ENCODE data around the gene PSME3.

PSME3 gene

GRCh38 chr17:42817866-42818265 is 15.3 kb upstream of the PSME3 start:
- no peak for DNase-seq (ENCODE audit: low spot score)

GRCh38 chr17:42818379-42818778 is 14.8 kb upstream of the PSME3 start:
- no peak for DNase-seq (ENCODE audit: low spot score)

GRCh38 chr17:42819939-42820535 is 13.2 kb upstream of the PSME3 start:
- DNase-seq (ENCODE audit: low spot score), result peak; percentile 83

GRCh38 chr17:42821176-42821575 is 12.0 kb upstream of the PSME3 start:
- DNase-seq (ENCODE audit: low spot score), result no peak

- DNase-seq (ENCODE audit: low spot score), result no peak
These were observed 5.7 kb upstream of the PSME3 start for GRCh38 chr17:42827472-42827871.

- DNase-seq (ENCODE audit: low spot score), result no peak
These were observed 2.2 kb upstream of the PSME3 start for GRCh38 chr17:42830971-42831370.

- no peak for DNase-seq (ENCODE audit: low spot score)
These were observed 824 bp upstream of the PSME3 start for GRCh38 chr17:42832213-42832933.

- no peak for DNase-seq (ENCODE audit: low spot score)
These were observed 698 bp downstream of the PSME3 start for GRCh38 chr17:42833767-42834422.

- no peak for DNase-seq (ENCODE audit: low spot score)
These were observed 2.5 kb downstream of the PSME3 start for GRCh38 chr17:42835732-42836131.

- DNase-seq (ENCODE audit: low spot score), result no peak
These were observed 8.9 kb downstream of the PSME3 start for GRCh38 chr17:42841975-42842685.

- DNase-seq (ENCODE audit: low spot score), result no peak
These were observed 10.2 kb downstream of the PSME3 start for GRCh38 chr17:42843358-42843934.

- DNase-seq (ENCODE audit: low spot score), result no peak
These were observed 11.1 kb downstream of the PSME3 start, which contains the start of gene AOC2 for GRCh38 chr17:42844271-42844670. TSS of gene AOC2 (plus strand) at chr17:42844580. CDS start at chr17:42844627, 47 bp downstream.

GRCh38 chr17:42844761-42845555 is 11.8 kb downstream of the PSME3 start:
- DNase-seq (ENCODE audit: low spot score), result no peak

- no peak for DNase-seq (ENCODE audit: low spot score)
These were observed 12.3 kb downstream of the PSME3 start for GRCh38 chr17:42845556-42845917.

GRCh38 chr17:42845918-42846593 is 12.9 kb downstream of the PSME3 start:
- DNase-seq (ENCODE audit: low spot score), result no peak

GRCh38 chr17:42846594-42847280 is 13.5 kb downstream of the PSME3 start:
- no peak for DNase-seq (ENCODE audit: low spot score)

GRCh38 chr17:42848093-42848492 is 14.9 kb downstream of the PSME3 start:
- DNase-seq (ENCODE audit: low spot score), result no peak

GRCh38 chr17:42849031-42849430 is 15.8 kb downstream of the PSME3 start:
- no peak for DNase-seq (ENCODE audit: low spot score)

- DNase-seq (ENCODE audit: low spot score), result no peak
These were observed 16.4 kb downstream of the PSME3 start for GRCh38 chr17:42849451-42850181.

GRCh38 chr17:42850954-42851353 is 17.8 kb downstream of the PSME3 start, which contains the start of gene AOC3:
TSS of gene AOC3 (plus strand) at chr17:42851199. CDS start at chr17:42851344, 145 bp downstream.
- no peak for DNase-seq (ENCODE audit: low spot score)
